ENCODE results near the gene APCS. TPM values are rescaled to one million over a fixed set of nuclear protein-coding genes. Genes with fewer than 3 reads are reported as not detected.

APCS gene
- total RNA-seq, 2 experiments from 2014 or later = not detected

DNA sequence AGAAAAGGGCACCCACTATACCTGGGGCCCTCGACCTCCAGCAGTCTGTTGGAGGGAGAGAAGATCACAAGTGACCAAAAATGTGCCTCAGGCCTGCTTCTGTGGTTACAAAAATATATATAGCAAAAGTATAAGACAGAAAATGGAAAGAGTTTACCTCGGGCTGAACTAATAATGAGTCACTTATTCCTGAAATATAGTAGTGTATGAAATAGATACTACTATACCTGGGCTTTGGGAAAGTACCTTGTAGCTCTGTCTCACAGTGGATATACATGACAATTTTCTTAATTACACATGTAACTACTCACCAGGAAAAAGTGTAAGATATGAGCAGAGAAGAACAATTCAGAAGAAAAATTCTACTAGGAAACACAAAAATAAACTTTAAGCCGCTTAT is 7.3 kb upstream of the APCS start:
- Histone ChIP-seq H4K20me1 (ENCODE audit: insufficient read depth, low read length) (no peaks in the 10 kb centered on the region), H2AFZ (ENCODE audit: low read length) (no peak overlapping the region), H3K4me3 (ENCODE audit: low read depth, low read length, poor library complexity, severe bottlenecking) (no peak overlapping the region), H3K4me2 (ENCODE audit: low read length) (no peak overlapping the region), H3K9me3 (ENCODE audit: low read length) (no peaks in the 10 kb centered on the region), H3K4me1 (ENCODE audit: insufficient read depth, low read length, poor library complexity, severe bottlenecking) (no peaks in the 10 kb centered on the region), H3K27ac (ENCODE audit: low read depth, low read length, poor library complexity, severe bottlenecking) (no peak overlapping the region), H3K36me3 (ENCODE audit: insufficient read depth, low read length) (no peaks in the 10 kb centered on the region), H3K9me2 (ENCODE audit: insufficient read depth, low read length) (no peaks in the 10 kb centered on the region), H3K79me2 (ENCODE audit: insufficient read depth, low read depth, low read length) (no peaks in the 10 kb centered on the region)
- POLR2A ChIA-PET = no interaction called here
- BruUV-seq (replicated peaks) = no TSS peak
- no peak for TF ChIP-seq EZH2phosphoT487 (IDR thresholded peaks at IDR 0.05; ENCODE audit: borderline replicate concordance, low read depth, low read length)
- CTCF ChIA-PET (ENCODE audit: unreplicated experiment) = no interaction called here
- DNase-seq (ENCODE audit: low spot score) = no peak
- intact Hi-C loops (cut with micrococcal nuclease; ENCODE audit: unreplicated experiment) = no loop called here

DNA sequence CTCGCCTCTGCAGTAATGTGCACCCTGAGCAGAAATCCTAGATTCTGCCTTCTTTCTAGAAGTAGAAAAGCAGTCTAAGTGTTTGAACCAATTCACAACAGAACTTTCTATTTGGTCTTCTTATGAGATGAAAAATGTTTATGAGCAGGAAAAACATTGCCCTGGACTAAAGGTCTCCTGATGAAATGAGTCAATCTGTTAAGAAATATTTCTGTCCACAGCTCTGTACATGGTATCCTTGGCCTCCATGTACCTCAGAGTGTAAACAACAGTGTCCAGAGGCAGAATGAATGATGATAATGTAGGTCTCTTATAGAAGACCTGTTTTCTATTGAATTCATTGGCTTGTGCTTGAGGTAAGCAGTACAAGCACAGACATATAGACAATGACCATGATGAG is 6.2 kb upstream of the APCS start:
- Histone ChIP-seq H2AFZ (ENCODE audit: low read length) (no peak overlapping the region), H3K79me2 (ENCODE audit: insufficient read depth, low read depth, low read length) (no peaks in the 10 kb centered on the region), H3K36me3 (ENCODE audit: insufficient read depth, low read length) (no peaks in the 10 kb centered on the region), H3K9me2 (ENCODE audit: insufficient read depth, low read length) (no peaks in the 10 kb centered on the region), H3K4me1 (ENCODE audit: insufficient read depth, low read length, poor library complexity, severe bottlenecking) (no peaks in the 10 kb centered on the region), H3K4me3 (ENCODE audit: low read depth, low read length, poor library complexity, severe bottlenecking) (no peak overlapping the region), H3K27ac (ENCODE audit: low read depth, low read length, poor library complexity, severe bottlenecking) (no peak overlapping the region), H4K20me1 (ENCODE audit: insufficient read depth, low read length) (no peaks in the 10 kb centered on the region), H3K9me3 (ENCODE audit: low read length) (no peaks in the 10 kb centered on the region), H3K4me2 (ENCODE audit: low read length) (no peak overlapping the region)
- intact Hi-C loops (cut with micrococcal nuclease; ENCODE audit: unreplicated experiment) = no loop called here
- TF ChIP-seq EZH2phosphoT487 (IDR thresholded peaks at IDR 0.05; ENCODE audit: borderline replicate concordance, low read depth, low read length) = no peak
- TF ChIP-seq, protein P1, sequence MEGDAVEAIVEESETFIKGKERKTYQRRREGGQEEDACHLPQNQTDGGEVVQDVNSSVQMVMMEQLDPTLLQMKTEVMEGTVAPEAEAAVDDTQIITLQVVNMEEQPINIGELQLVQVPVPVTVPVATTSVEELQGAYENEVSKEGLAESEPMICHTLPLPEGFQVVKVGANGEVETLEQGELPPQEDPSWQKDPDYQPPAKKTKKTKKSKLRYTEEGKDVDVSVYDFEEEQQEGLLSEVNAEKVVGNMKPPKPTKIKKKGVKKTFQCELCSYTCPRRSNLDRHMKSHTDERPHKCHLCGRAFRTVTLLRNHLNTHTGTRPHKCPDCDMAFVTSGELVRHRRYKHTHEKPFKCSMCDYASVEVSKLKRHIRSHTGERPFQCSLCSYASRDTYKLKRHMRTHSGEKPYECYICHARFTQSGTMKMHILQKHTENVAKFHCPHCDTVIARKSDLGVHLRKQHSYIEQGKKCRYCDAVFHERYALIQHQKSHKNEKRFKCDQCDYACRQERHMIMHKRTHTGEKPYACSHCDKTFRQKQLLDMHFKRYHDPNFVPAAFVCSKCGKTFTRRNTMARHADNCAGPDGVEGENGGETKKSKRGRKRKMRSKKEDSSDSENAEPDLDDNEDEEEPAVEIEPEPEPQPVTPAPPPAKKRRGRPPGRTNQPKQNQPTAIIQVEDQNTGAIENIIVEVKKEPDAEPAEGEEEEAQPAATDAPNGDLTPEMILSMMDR (conservative IDR thresholded peaks at IDR 0.05; ENCODE audit: low read length) = no peak
- POLR2A ChIA-PET = interaction anchor here (0.6 kb wide), 1 partner anchor 22 kb away, joined by 3 read pairs; no protein-coding TSS in a partner anchor
- CTCF ChIA-PET (ENCODE audit: unreplicated experiment) = no interaction called here
- no peak for DNase-seq (ENCODE audit: low spot score)
- BruUV-seq (replicated peaks) = no TSS peak

DNA sequence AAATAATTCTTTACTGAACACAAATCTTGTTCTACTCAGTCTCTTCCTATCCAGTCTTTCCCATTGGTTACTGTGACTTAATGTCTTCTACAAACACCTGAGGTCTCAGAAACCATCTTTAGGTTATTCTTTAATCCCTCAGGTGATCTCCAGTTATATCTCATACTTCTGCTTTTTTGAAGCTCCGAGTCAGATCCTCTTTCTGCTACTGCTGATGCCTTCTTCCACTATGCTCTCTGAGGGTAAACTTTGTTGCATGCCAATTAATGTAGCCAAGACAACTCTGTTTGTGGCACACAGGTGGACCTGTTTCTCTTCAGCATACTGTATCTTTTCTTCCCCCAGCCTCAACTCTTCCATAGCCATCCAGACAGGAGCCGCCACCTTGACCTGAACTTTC is 3.1 kb upstream of the APCS start:
- H3K36me3 ChIP-seq (ENCODE audit: insufficient read depth, low read length) = no peaks in the 10 kb centered on the region
- H3K9me3 ChIP-seq (ENCODE audit: low read length) = no peaks in the 10 kb centered on the region
- BruUV-seq (replicated peaks) = no TSS peak
- intact Hi-C loops (cut with micrococcal nuclease; ENCODE audit: unreplicated experiment) = no loop called here
- no peaks in the 10 kb centered on the region for H3K9me2 ChIP-seq (ENCODE audit: insufficient read depth, low read length)
- no peak overlapping the region for H3K27ac ChIP-seq (ENCODE audit: low read depth, low read length, poor library complexity, severe bottlenecking)
- no peak overlapping the region for H3K4me3 ChIP-seq (ENCODE audit: low read depth, low read length, poor library complexity, severe bottlenecking)
- no peak overlapping the region for H2AFZ ChIP-seq (ENCODE audit: low read length)
- no peaks in the 10 kb centered on the region for H3K4me1 ChIP-seq (ENCODE audit: insufficient read depth, low read length, poor library complexity, severe bottlenecking)
- no peaks in the 10 kb centered on the region for H3K79me2 ChIP-seq (ENCODE audit: insufficient read depth, low read depth, low read length)
- DNase-seq (ENCODE audit: low spot score) = no peak
- H4K20me1 ChIP-seq (ENCODE audit: insufficient read depth, low read length) = no peaks in the 10 kb centered on the region
- H3K4me2 ChIP-seq (ENCODE audit: low read length) = no peak overlapping the region
- no peak for TF ChIP-seq EZH2phosphoT487 (IDR thresholded peaks at IDR 0.05; ENCODE audit: borderline replicate concordance, low read depth, low read length)
- TF ChIP-seq, protein P1 (conservative IDR thresholded peaks at IDR 0.05; ENCODE audit: low read length) = no peak
- POLR2A ChIA-PET = no interaction called here
- CTCF ChIA-PET (ENCODE audit: unreplicated experiment) = no interaction called here

Measured in OCI-LY7 (cell line).